Kidney epithelial cell (primary cell): ENCODE results near the gene CSF2RB. TPM values are rescaled to one million over a fixed set of nuclear protein-coding genes. Genes with fewer than 3 reads are reported as not detected.
A peak's percentile ranks its signal among the peaks of the same experiment; 100 is the strongest.

ENCODE experiments used
- DNase-seq: peaks from one replicate; pipeline ENCODE4 v3.0.0-alpha.2; 2010; ENCODE audit warnings: low read depth
- H3K27me3 ChIP-seq: 2 replicates; pipeline ENCODE4 v1.6.0; 2011; ENCODE audit warnings: low read length; ENCODE audit not compliant: control insufficient read depth, insufficient read depth
- H3K36me3 ChIP-seq: 2 replicates; pipeline ENCODE4 v1.5.1; 2011; ENCODE audit warnings: low read length; ENCODE audit not compliant: control insufficient read depth, insufficient read depth
- H3K4me3 ChIP-seq: 2 replicates; pipeline ENCODE4 v1.5.1; 2011; ENCODE audit warnings: low read depth, mild to moderate bottlenecking, control low read depth, low read length
- CTCF ChIP-seq: IDR thresholded peaks from 2 replicates; pipeline ENCODE4 v1.5.1; 2011; ENCODE audit warnings: mild to moderate bottlenecking, moderate library complexity, low read length, control low read depth, inconsistent platforms; ENCODE audit not compliant: insufficient read depth, poor library complexity, severe bottlenecking
- total RNA-seq: library from RNA; depleted of rRNA; stranded (reverse); fragments of >200 nt; gene quantifications from 2 replicates; pipeline ENCODE4 v1.2.3, GENCODE V29; 2015

Gene CSF2RB
- total RNA-seq, 1 donor from 2014 or later: 1.1 TPM

GRCh38 chr22:36977401-36977861, 64.0 kb downstream of the CSF2RB start:
- Histone ChIP-seq H3K27me3 (peaks cover 14% of the 10 kb centered on the region), H3K36me3 (no peaks in the 10 kb centered on the region), H3K4me3 (peak overlapping the region; percentile 24)
- peak; percentile 35 for TF ChIP-seq CTCF
- DNase-seq: no peak

- DNase-seq: peak; percentile 25
- H3K36me3 ChIP-seq: no peaks in the 10 kb centered on the region
- peak overlapping the region; percentile 24 for H3K4me3 ChIP-seq
- H3K27me3 ChIP-seq: peaks cover 15% of the 10 kb centered on the region
- TF ChIP-seq CTCF: peak; percentile 91
Observed at GRCh38 chr22:36977947-36978660, 64.7 kb downstream of the CSF2RB start.

GRCh38 chr22:36979016-36979910, 65.8 kb downstream of the CSF2RB start:
- Histone ChIP-seq H3K4me3 (no peak overlapping the region), H3K27me3 (peaks cover 15% of the 10 kb centered on the region), H3K36me3 (no peaks in the 10 kb centered on the region)
- no peak for TF ChIP-seq CTCF
- DNase-seq: no peak

- DNase-seq: no peak
- H3K36me3 ChIP-seq: no peaks in the 10 kb centered on the region
- no peak overlapping the region for H3K4me3 ChIP-seq
- no peak for TF ChIP-seq CTCF
- peaks cover 13% of the 10 kb centered on the region for H3K27me3 ChIP-seq
Observed at GRCh38 chr22:36981247-36981775, 67.9 kb downstream of the CSF2RB start.

GRCh38 chr22:36982136-36982535, 68.7 kb downstream of the CSF2RB start:
- DNase-seq: no peak
- no peak overlapping the region for H3K4me3 ChIP-seq
- peaks cover 13% of the 10 kb centered on the region for H3K27me3 ChIP-seq
- no peaks in the 10 kb centered on the region for H3K36me3 ChIP-seq
- TF ChIP-seq CTCF: no peak
